Erythroblast (primary cell): ENCODE measurements around the gene LRRC28.

Source experiments
- GATA1 ChIP-seq: IDR thresholded peaks from 2 replicates; pipeline ENCODE4 v1.6.1; 2011; ENCODE audit warnings: low read depth, mild to moderate bottlenecking, control low read depth, low read length, moderate library complexity
- POLR2A ChIP-seq: IDR thresholded peaks from 2 replicates; pipeline ENCODE4 v1.6.1; 2011; ENCODE audit warnings: mild to moderate bottlenecking, low read length

DNA sequence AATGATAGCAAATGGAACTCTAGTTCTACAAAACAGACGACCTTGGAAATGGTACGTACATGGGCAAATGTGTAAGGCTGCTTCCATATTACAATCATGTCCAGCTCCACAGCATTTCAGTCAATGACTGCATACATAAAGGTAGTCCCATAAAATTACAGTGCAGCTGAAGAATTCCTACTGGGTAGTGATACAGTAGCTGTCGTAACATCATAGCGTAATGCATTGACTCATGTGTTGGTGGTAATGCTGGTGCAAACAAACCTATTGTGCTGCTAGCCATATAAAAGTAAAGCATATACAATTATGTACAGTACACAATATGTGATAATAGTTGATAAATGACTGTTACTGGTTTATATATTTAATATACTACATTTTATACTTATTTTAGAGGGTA is 20.4 kb upstream of the LRRC28 start:
- TF ChIP-seq POLR2A (no peak), GATA1 (no peak)
